Glomerular visceral epithelial cell (primary cell): ENCODE data around the gene ADAMTS17.

Experiments
- DNase-seq: peaks from one replicate; pipeline ENCODE4 v3.0.0-alpha.2; 2016; ENCODE audit errors: extremely low spot score

Gene ADAMTS17

GRCh38 chr15:100174159-100174903 is 167.4 kb downstream of the ADAMTS17 start:
- DNase-seq = no peak

- no peak for DNase-seq
These were observed 169.3 kb downstream of the ADAMTS17 start for GRCh38 chr15:100172356-100173024.

- no peak for DNase-seq
These were observed 170.4 kb downstream of the ADAMTS17 start for GRCh38 chr15:100171411-100171810.

GRCh38 chr15:100170291-100171210 is 171.2 kb downstream of the ADAMTS17 start:
- no peak for DNase-seq

- no peak for DNase-seq
These were observed 172.0 kb downstream of the ADAMTS17 start for GRCh38 chr15:100169615-100170290.

- no peak for DNase-seq
These were observed 173.0 kb downstream of the ADAMTS17 start for GRCh38 chr15:100168787-100169186.

- DNase-seq = no peak
These were observed 173.8 kb downstream of the ADAMTS17 start for GRCh38 chr15:100167884-100168375.

- no peak for DNase-seq
These were observed 175.5 kb downstream of the ADAMTS17 start for GRCh38 chr15:100166313-100166712.

- no peak for DNase-seq
These were observed 177.8 kb downstream of the ADAMTS17 start for GRCh38 chr15:100163961-100164360.

- DNase-seq = no peak
These were observed 180.8 kb downstream of the ADAMTS17 start for GRCh38 chr15:100160953-100161352.

- DNase-seq = no peak
These were observed 182.3 kb downstream of the ADAMTS17 start for GRCh38 chr15:100159436-100159835.

- DNase-seq = no peak
These were observed 183.4 kb downstream of the ADAMTS17 start for GRCh38 chr15:100158356-100158755.

GRCh38 chr15:100156201-100156600 is 185.6 kb downstream of the ADAMTS17 start:
- no peak for DNase-seq

- no peak for DNase-seq
These were observed 187.4 kb downstream of the ADAMTS17 start for GRCh38 chr15:100154338-100154737.

GRCh38 chr15:100152463-100152862 is 189.3 kb downstream of the ADAMTS17 start:
- DNase-seq = no peak

GRCh38 chr15:100150906-100151305 is 190.9 kb downstream of the ADAMTS17 start:
- DNase-seq = no peak

GRCh38 chr15:100147828-100148227 is 193.9 kb downstream of the ADAMTS17 start:
- DNase-seq = no peak

- DNase-seq = no peak
These were observed 198.4 kb downstream of the ADAMTS17 start for GRCh38 chr15:100143378-100143777.

- no peak for DNase-seq
These were observed 200.3 kb downstream of the ADAMTS17 start for GRCh38 chr15:100141311-100142001.

- DNase-seq = no peak
These were observed 201.1 kb downstream of the ADAMTS17 start for GRCh38 chr15:100140527-100141308.
